Measurements from ENCODE around the gene PEAR1.

PEAR1 gene

GRCh38 chr1:156845055-156845952, 48.2 kb upstream of the PEAR1 start:
- H3K9me3 ChIP-seq (ENCODE audit: insufficient read depth, low read length, severe bottlenecking) = no peaks in the 10 kb centered on the region
- no peak overlapping the region for H3K9ac ChIP-seq (ENCODE audit: low read depth, low read length)
- H3K4me2 ChIP-seq (ENCODE audit: insufficient read depth, low read length) = no peak overlapping the region
- no peak overlapping the region for H3K4me3 ChIP-seq (ENCODE audit: low read depth in 1 of 2, low read length in 2 of 2)
- peaks cover 5% of the 10 kb centered on the region for H3K27me3 ChIP-seq (ENCODE audit: insufficient read depth, low read length, poor library complexity)
- DNase-seq = no peak
- H3K27ac ChIP-seq (ENCODE audit: low read length) = no peak overlapping the region
- H4K20me1 ChIP-seq (ENCODE audit: insufficient read depth, low read length) = peaks cover 5% of the 10 kb centered on the region; the same call in 1 of the 2 replicates
- no peaks in the 10 kb centered on the region for H3K36me3 ChIP-seq (ENCODE audit: insufficient read depth, low read length)
- no peak for TF ChIP-seq CTCF (IDR thresholded peaks at IDR 0.05; ENCODE audit: borderline replicate concordance, extremely low read depth, low read length, poor library complexity, severe bottlenecking)
- TF ChIP-seq EZH2 (IDR thresholded peaks at IDR 0.05; ENCODE audit: borderline replicate concordance, low read depth, low read length, severe bottlenecking) = no peak
- no peaks in the 10 kb centered on the region for H3K79me2 ChIP-seq (ENCODE audit: insufficient read depth, low read length)
- H2AFZ ChIP-seq (ENCODE audit: low read depth, low read length) = no peak overlapping the region
- no peak for ATAC-seq (ENCODE audit: insufficient read depth, low read depth)
- H3K4me1 ChIP-seq (ENCODE audit: insufficient read depth, low read length) = no peaks in the 10 kb centered on the region

GRCh38 chr1:156845953-156846545, 47.5 kb upstream of the PEAR1 start:
- Histone ChIP-seq H2AFZ (ENCODE audit: low read depth, low read length) (no peak overlapping the region), H3K4me2 (ENCODE audit: insufficient read depth, low read length) (no peak overlapping the region), H3K9me3 (ENCODE audit: insufficient read depth, low read length, severe bottlenecking) (no peaks in the 10 kb centered on the region), H3K36me3 (ENCODE audit: insufficient read depth, low read length) (no peaks in the 10 kb centered on the region), H3K79me2 (ENCODE audit: insufficient read depth, low read length) (no peaks in the 10 kb centered on the region), H3K4me3 (ENCODE audit: low read depth in 1 of 2, low read length in 2 of 2) (no peak overlapping the region), H3K27me3 (ENCODE audit: insufficient read depth, low read length, poor library complexity) (peaks cover 5% of the 10 kb centered on the region), H3K9ac (ENCODE audit: low read depth, low read length) (no peak overlapping the region), H4K20me1 (ENCODE audit: insufficient read depth, low read length) (peaks cover 5% of the 10 kb centered on the region; the same call in 1 of the 2 replicates), H3K27ac (ENCODE audit: low read length) (no peak overlapping the region), H3K4me1 (ENCODE audit: insufficient read depth, low read length) (no peaks in the 10 kb centered on the region)
- TF ChIP-seq CTCF (IDR thresholded peaks at IDR 0.05; ENCODE audit: borderline replicate concordance, extremely low read depth, low read length, poor library complexity, severe bottlenecking) (no peak), EZH2 (IDR thresholded peaks at IDR 0.05; ENCODE audit: borderline replicate concordance, low read depth, low read length, severe bottlenecking) (no peak)
- no peak for ATAC-seq (ENCODE audit: insufficient read depth, low read depth)
- DNase-seq = no peak

- Histone ChIP-seq H3K4me2 (ENCODE audit: insufficient read depth, low read length) (no peak overlapping the region), H3K9me3 (ENCODE audit: insufficient read depth, low read length, severe bottlenecking) (no peaks in the 10 kb centered on the region), H2AFZ (ENCODE audit: low read depth, low read length) (no peak overlapping the region), H3K36me3 (ENCODE audit: insufficient read depth, low read length) (no peaks in the 10 kb centered on the region), H3K9ac (ENCODE audit: low read depth, low read length) (no peak overlapping the region), H3K27ac (ENCODE audit: low read length) (no peak overlapping the region), H3K4me1 (ENCODE audit: insufficient read depth, low read length) (no peaks in the 10 kb centered on the region), H4K20me1 (ENCODE audit: insufficient read depth, low read length) (peaks cover 5% of the 10 kb centered on the region; the same call in 1 of the 2 replicates), H3K4me3 (ENCODE audit: low read depth in 1 of 2, low read length in 2 of 2) (no peak overlapping the region), H3K27me3 (ENCODE audit: insufficient read depth, low read length, poor library complexity) (peaks cover 5% of the 10 kb centered on the region), H3K79me2 (ENCODE audit: insufficient read depth, low read length) (no peaks in the 10 kb centered on the region)
- DNase-seq (no peak), ATAC-seq (ENCODE audit: insufficient read depth, low read depth) (no peak)
- no peak for TF ChIP-seq EZH2 (IDR thresholded peaks at IDR 0.05; ENCODE audit: borderline replicate concordance, low read depth, low read length, severe bottlenecking)
- TF ChIP-seq CTCF (IDR thresholded peaks at IDR 0.05; ENCODE audit: borderline replicate concordance, extremely low read depth, low read length, poor library complexity, severe bottlenecking) = no peak
Measured at GRCh38 chr1:156846643-156847042, 46.9 kb upstream of the PEAR1 start.
